CD8-positive, alpha-beta memory T cell (primary cell): ENCODE data around the gene ZNF837. TPM values are rescaled to one million over a fixed set of nuclear protein-coding genes. Genes with fewer than 3 reads are reported as not detected.
"Not testable (repeated sequence)": the region's sequence is repeated elsewhere in the genome, so short reads cannot be mapped to it uniquely, and the experiment has no call there.

Source experiments
- CTCF ChIA-PET: fragments of 350-600 bp; sonication (Branson Sonifier 250); formaldehyde crosslinking; loops from one replicate; lab custom pipeline; 2021; ENCODE audit warnings: antibody characterized with exemption; lab: Charles Lee
- POLR2A ChIA-PET: fragments of 350-600 bp; sonication (Branson Sonifier 250); formaldehyde crosslinking; loops from one replicate; lab custom pipeline; 2021; ENCODE audit warnings: antibody characterized with exemption; lab: Charles Lee
- DNase-seq, 5 donors: peaks; one replicate each; pipeline versions ENCODE4 v3.0.0 to v3.0.0-alpha.2; 2020 to 2022; ENCODE audit warnings: mixed read lengths in 1 of 5
- H3K27ac ChIP-seq: one replicate; pipeline ENCODE4 v1.7.0; 2013; ENCODE audit warnings: low read depth, mild to moderate bottlenecking, low read length, moderate library complexity
- H3K27me3 ChIP-seq: 2 replicates; pipeline ENCODE4 v1.7.0; 2013; ENCODE audit warnings: low read length, mild to moderate bottlenecking; ENCODE audit not compliant: insufficient read depth, poor library complexity, severe bottlenecking
- H3K36me3 ChIP-seq: 2 replicates; pipeline ENCODE4 v1.7.0; 2013; ENCODE audit warnings: mild to moderate bottlenecking, low read length, moderate library complexity; ENCODE audit not compliant: insufficient read depth
- H3K4me1 ChIP-seq: 2 replicates; pipeline ENCODE4 v1.7.0; 2013; ENCODE audit warnings: mild to moderate bottlenecking, low read length, moderate library complexity; ENCODE audit not compliant: insufficient read depth
- H3K4me3 ChIP-seq: 2 replicates; pipeline ENCODE4 v1.7.0; 2013; ENCODE audit warnings: mild to moderate bottlenecking, low read length
- H3K9me3 ChIP-seq: 2 replicates; pipeline ENCODE4 v1.7.0; 2013; ENCODE audit warnings: mild to moderate bottlenecking, low read length
- H3K27ac Mint-ChIP-seq, 8 donors: one replicate each; pipeline ENCODE4 v1.8.0; 2020 to 2021; ENCODE audit warnings: mixed read lengths in 8 of 8, mild to moderate bottlenecking in 6 of 8, inconsistent platforms in 3 of 8, moderate library complexity in 3 of 8
- H3K27me3 Mint-ChIP-seq, 2 donors: one replicate each; pipeline ENCODE4 v1.8.0; 2020 to 2021; ENCODE audit warnings: mixed read lengths in 2 of 2, mild to moderate bottlenecking in 1 of 2, moderate library complexity in 1 of 2
- H3K36me3 Mint-ChIP-seq, 3 donors: one replicate each; pipeline ENCODE4 v1.8.0; 2020 to 2021; ENCODE audit warnings: mixed read lengths in 3 of 3, inconsistent platforms in 1 of 3, mild to moderate bottlenecking in 1 of 3
- H3K4me1 Mint-ChIP-seq, 3 donors: one replicate each; pipeline ENCODE4 v1.8.0; 2020 to 2021; ENCODE audit warnings: mixed read lengths in 3 of 3, inconsistent platforms in 1 of 3, mild to moderate bottlenecking in 1 of 3
- H3K4me3 Mint-ChIP-seq, 7 donors: one replicate each; pipeline ENCODE4 v1.8.0; 2020 to 2021; ENCODE audit warnings: mixed read lengths in 7 of 7, mild to moderate bottlenecking in 6 of 7, moderate library complexity in 4 of 7, inconsistent platforms in 2 of 7
- H3K9me3 Mint-ChIP-seq, 5 donors: one replicate each; pipeline ENCODE4 v1.8.0; 2020 to 2022; ENCODE audit warnings: mixed read lengths in 5 of 5, mild to moderate bottlenecking in 3 of 5, moderate library complexity in 2 of 5, inconsistent platforms in 1 of 5
- polyA plus RNA-seq: library from polyadenylated mRNA; unstranded; fragments of 300-500 nt; fragmentation: Illumina TruSeq; gene quantifications from one replicate; pipeline ENCODE4 v1.2.3, GENCODE V29; 2021
- total RNA-seq, 2 experiments: library from RNA; stranded (reverse); gene quantifications; one replicate each; pipeline ENCODE4 v1.2.3, GENCODE V29; 2021

Gene ZNF837
- total and polyA plus RNA-seq, 3 experiments from 2014 or later = 1.8 to 4.6 (median 2.3) TPM

DNA sequence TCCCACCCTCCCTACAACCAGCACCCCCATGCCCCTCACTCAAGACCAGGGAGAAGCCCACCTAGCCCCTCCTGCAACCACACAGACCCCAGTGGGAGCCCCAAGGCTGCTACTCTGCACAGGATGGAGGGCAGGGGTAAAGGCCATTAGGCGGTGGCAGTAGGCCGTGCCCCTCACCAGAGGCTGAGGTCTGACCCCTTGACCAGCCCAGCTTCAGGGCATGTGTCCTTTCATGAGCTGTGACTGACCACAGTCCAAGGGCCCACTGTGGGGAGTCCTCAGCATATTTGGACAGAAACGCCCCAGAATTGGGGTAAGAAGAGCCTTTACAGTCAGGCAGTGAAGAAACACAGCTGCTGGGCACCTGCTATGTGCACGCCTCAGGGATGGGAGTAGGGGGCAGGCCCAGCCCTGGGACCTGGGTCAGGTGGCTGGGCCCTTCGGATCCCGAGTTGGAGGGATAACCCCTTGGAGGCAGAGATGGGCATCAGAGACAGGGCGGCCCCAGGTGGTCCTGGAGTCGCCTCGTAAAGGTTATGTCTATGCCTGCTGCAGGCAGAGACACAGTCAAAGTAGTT is 4.6 kb upstream of the ZNF837 start:
- H3K27ac ChIP-seq = peak overlapping the region; percentile 95
- Mint-ChIP-seq H3K27me3 (peaks cover 0 to 3% of the 10 kb centered on the region in 2 donors), H3K9me3 (no peaks in the 10 kb centered on the region), H3K27ac (peak overlapping the region; percentile 93 to 98 (median 97)), H3K4me3 (peak overlapping the region; percentile 92 to 97 (median 94)), H3K36me3 (peaks cover 4 to 30% (median 6%) of the 10 kb centered on the region in 3 donors), H3K4me1 (peaks cover 32 to 56% (median 42%) of the 10 kb centered on the region in 3 donors)
- H3K4me3 ChIP-seq = peak overlapping the region; percentile 83
- DNase-seq = no peak
- peaks cover 29% of the 10 kb centered on the region for H3K4me1 ChIP-seq
- no peaks in the 10 kb centered on the region for H3K27me3 ChIP-seq
- ChIA-PET CTCF (no interaction called here), POLR2A (interaction anchor here (1.5 kb wide), 1 partner anchor 23 kb away, joined by 8 read pairs; the partner anchor contains the start of gene ZNF497)
- H3K9me3 ChIP-seq = no peaks in the 10 kb centered on the region
- H3K36me3 ChIP-seq = peaks cover 10% of the 10 kb centered on the region

DNA sequence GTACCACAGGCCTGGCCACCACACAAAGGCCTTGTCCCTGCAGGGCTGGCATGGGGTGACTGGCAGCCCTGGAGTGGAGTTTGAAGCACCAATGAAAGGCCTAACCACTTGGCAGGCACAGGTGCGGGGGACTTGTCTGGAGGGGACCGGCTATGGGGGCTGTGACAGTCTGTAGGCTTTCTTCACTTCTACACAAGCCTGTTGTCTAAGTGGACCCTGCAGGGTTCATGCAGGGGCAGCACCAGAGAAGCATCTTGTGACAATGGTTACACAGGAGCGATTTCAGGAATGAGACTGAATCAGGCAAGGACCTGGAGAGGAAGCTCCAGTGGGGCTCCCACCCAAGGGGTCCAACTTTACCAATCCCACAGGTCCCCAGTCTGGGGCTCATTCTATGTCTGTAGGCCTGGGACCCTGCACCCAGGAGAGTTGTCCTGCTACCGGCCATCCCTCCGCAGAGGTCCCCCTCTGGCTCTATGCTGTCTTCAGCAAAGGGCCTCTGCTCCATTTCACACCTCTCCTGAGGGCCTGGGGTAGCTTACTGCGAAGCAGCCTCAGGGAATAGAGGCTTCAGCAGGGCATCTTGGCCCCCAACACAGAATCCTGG is 2.3 kb upstream of the ZNF837 start:
- H3K4me1 ChIP-seq = peaks cover 37% of the 10 kb centered on the region
- DNase-seq = no peak
- Mint-ChIP-seq H3K4me1 (peaks cover 32 to 58% (median 43%) of the 10 kb centered on the region in 3 donors), H3K27me3 (peaks cover 0 to 3% of the 10 kb centered on the region in 2 donors), H3K9me3 (no peaks in the 10 kb centered on the region), H3K27ac (peak overlapping the region in 7 of 8 donors; percentile 21 to 95 (median 77)), H3K36me3 (peaks cover 0 to 18% (median 0%) of the 10 kb centered on the region in 3 donors), H3K4me3 (peak overlapping the region in 4 of 7 donors; percentile 45 to 93 (median 63))
- ChIA-PET POLR2A (no interaction called here), CTCF (no interaction called here)
- H3K27ac ChIP-seq = no peak overlapping the region
- no peak overlapping the region for H3K4me3 ChIP-seq
- no peaks in the 10 kb centered on the region for H3K9me3 ChIP-seq
- H3K36me3 ChIP-seq = peaks cover under 1% of the 10 kb centered on the region
- no peaks in the 10 kb centered on the region for H3K27me3 ChIP-seq

DNA sequence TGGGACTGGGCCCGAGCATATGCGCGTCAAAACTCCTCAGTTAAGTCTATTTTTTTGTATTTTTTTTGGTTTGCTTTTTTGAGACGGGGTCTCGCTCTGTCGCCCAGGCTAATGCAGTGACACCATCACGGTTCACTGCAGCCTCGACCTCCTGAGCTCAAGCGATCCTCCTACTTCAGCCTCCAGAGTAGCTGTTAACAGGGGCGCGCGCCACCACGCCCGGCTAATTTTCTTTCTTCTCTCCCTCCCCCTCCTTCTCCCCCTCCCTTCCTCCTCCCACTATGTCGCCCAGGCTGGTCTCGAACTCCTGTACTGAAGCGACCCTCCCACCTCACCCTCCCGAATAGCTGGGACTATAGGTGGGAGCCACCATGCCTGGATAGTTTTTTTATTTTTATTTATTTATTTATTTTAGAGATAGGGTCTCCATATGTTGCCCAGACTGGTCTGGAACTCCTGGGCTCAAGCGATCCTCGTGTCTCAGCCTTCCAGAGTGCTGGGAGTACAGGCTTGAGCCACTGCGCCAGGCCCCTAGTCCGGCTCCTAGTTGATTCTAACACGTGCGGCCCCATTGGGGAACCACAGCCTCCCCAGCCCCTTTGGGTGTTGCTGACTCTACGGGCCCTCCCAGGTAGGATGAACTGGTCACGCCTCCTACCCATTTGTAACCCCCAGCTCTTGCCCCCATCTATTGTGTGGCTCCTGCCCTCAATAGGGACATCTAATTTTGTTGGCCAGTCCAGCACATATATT is 806 bp upstream of the ZNF837 start:
- Histone ChIP-seq H3K9me3 (no peaks in the 10 kb centered on the region), H3K4me3 (peak overlapping the region; percentile 55), H3K36me3 (no peaks in the 10 kb centered on the region), H3K27ac (peak overlapping the region; percentile 80), H3K27me3 (no peaks in the 10 kb centered on the region), H3K4me1 (peaks cover 30% of the 10 kb centered on the region)
- Mint-ChIP-seq H3K27me3 (peaks cover 0 to 1% of the 10 kb centered on the region in 2 donors), H3K4me1 (peaks cover 17 to 44% (median 29%) of the 10 kb centered on the region in 3 donors), H3K27ac (peak overlapping the region; percentile 93 to 99 (median 96)), H3K9me3 (no peaks in the 10 kb centered on the region), H3K4me3 (peak overlapping the region; percentile 87 to 98 (median 93)), H3K36me3 (peaks cover 0 to 6% (median 0%) of the 10 kb centered on the region in 3 donors)
- ChIA-PET CTCF (interaction anchor here (1.1 kb wide), 1 partner anchor 19 kb away, joined by 3 read pairs; the partner anchor contains the start of gene ZNF497), POLR2A (interaction anchor here (0.5 to 1.4 kb wide), 4 partner anchors 19 to 803 kb away, joined by 3 to 11 read pairs (median 3); partner anchors contain the start of genes ZNF416, ZNF497 and ZNF584)
- no peak for DNase-seq

DNA sequence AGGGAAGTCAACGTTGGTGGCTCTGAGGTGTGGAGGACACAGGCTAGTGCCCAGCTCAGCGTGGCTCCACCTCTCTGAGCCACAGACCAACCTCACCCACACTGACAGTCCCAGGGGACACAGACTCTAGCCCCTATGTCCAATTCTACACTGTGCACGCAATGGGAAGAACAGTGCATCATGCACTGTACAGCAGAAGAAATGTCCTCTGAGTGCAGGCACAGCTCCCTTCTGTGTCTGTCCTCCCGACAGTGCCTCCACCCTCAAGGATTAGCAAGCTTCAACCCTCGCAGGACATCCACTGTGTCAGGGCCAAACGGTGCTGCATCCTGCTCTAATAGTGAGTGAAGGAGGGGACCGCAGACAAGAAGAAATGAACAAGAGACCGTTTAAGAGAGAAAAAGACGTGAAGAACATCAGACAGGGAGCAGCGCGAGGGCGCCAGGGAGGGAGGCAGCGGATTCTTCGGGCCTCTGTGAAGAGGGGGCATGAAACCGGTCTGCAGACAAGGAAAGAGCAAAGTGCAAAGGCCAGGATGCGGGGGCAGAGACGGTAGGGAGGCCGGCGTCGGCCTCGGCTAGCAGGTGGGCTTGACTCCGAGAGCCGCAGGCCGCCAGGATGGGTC is 681 bp downstream of the ZNF837 start:
- Mint-ChIP-seq H3K4me3 (peak overlapping the region; percentile 87 to 98 (median 93)), H3K27me3 (no peaks in the 10 kb centered on the region), H3K4me1 (peaks cover 17 to 33% (median 21%) of the 10 kb centered on the region in 3 donors), H3K36me3 (peaks cover 0 to 4% (median 0%) of the 10 kb centered on the region in 3 donors), H3K9me3 (no peaks in the 10 kb centered on the region), H3K27ac (peak overlapping the region; percentile 92 to 100 (median 97))
- H3K36me3 ChIP-seq = no peaks in the 10 kb centered on the region
- CTCF ChIA-PET = interaction anchor here (1.0 to 1.5 kb wide), 2 partner anchors 17 to 28 kb away, joined by 3 to 5 read pairs; partner anchors contain the start of genes ZNF497 and ZNF584
- POLR2A ChIA-PET = interaction anchor here (1.2 kb wide), 1 partner anchor 17 kb away, joined by 9 read pairs; the partner anchor contains the start of gene ZNF497
- peak overlapping the region; percentile 70 for H3K4me3 ChIP-seq
- H3K4me1 ChIP-seq = peaks cover 18% of the 10 kb centered on the region
- H3K9me3 ChIP-seq = no peaks in the 10 kb centered on the region
- H3K27ac ChIP-seq = peak overlapping the region; percentile 83
- H3K27me3 ChIP-seq = no peaks in the 10 kb centered on the region
- DNase-seq = no peak

DNA sequence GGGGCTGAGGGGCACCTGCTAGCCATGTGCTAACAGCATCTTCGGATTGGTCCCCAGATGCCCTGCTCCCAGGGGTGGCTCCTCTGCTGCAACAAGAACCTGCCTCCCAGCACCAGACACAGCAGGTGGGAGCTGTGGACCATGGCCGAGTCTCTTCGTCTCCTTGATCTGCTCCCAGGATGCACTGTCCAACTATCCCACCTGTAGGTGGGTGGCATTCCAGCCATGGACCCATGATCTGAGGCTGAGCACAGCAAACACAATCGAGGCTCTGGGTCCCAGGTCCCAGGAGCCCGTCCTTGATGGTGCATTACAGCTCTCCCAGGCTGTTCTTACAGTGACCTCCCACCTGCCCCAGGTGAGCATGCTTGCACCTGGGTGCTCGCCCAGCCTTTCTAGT is 1.6 kb downstream of the ZNF837 start:
- POLR2A ChIA-PET = interaction anchor here (1.2 kb wide), 1 partner anchor 16 kb away, joined by 9 read pairs; the partner anchor contains the start of gene ZNF497

DNA sequence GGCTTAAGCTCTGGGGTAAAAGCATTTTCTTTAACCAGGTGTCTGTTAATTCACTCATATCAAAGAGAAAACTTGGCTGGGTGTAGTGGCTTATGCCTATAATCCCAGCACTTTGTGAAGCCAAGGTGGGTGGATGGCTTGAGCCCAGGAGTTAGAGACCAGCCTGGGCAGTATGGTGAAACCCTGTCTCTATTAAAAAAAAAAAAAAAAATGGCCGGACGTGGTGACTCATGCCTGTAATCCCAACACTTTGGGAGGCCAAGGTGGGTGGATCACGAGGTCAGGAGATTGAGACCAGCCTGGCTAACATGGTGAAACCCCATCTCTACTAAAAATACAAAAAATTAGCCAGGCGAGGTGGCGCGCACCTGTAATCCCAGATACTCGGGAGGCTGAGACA is 4.1 kb downstream of the ZNF837 start:
- H3K9me3 Mint-ChIP-seq, DNase-seq, H3K4me3 ChIP-seq, H3K27me3 ChIP-seq, H3K4me3 Mint-ChIP-seq, H3K36me3 ChIP-seq, H3K9me3 ChIP-seq, H3K36me3 Mint-ChIP-seq, CTCF ChIA-PET, H3K27me3 Mint-ChIP-seq, H3K27ac ChIP-seq: not testable (repeated sequence)
- H3K4me1 Mint-ChIP-seq = peaks cover 12 to 22% (median 15%) of the 10 kb centered on the region in 3 donors
- POLR2A ChIA-PET = interaction anchor here (0.9 kb wide), 1 partner anchor 29 kb away, joined by 3 read pairs; no protein-coding TSS in a partner anchor
- H3K27ac Mint-ChIP-seq = peak overlapping the region in 2 of 8 donors; percentile 19 to 69
- peaks cover 12% of the 10 kb centered on the region for H3K4me1 ChIP-seq

More for the DNA sequence above, 1.6 kb downstream of the ZNF837 start:
- DNase-seq = no peak
- no peaks in the 10 kb centered on the region for H3K36me3 ChIP-seq
- peaks cover 18% of the 10 kb centered on the region for H3K4me1 ChIP-seq
- Mint-ChIP-seq H3K27ac (peak overlapping the region in 7 of 8 donors; percentile 92 to 99 (median 96)), H3K4me1 (peaks cover 17 to 31% (median 21%) of the 10 kb centered on the region in 3 donors), H3K27me3 (no peaks in the 10 kb centered on the region), H3K4me3 (peak overlapping the region; percentile 61 to 94 (median 87)), H3K9me3 (no peaks in the 10 kb centered on the region), H3K36me3 (peaks cover 0 to 4% (median 0%) of the 10 kb centered on the region in 3 donors)
- CTCF ChIA-PET = interaction anchor here (1.0 to 1.5 kb wide), 2 partner anchors 16 to 29 kb away, joined by 3 to 5 read pairs; partner anchors contain the start of genes ZNF497 and ZNF584
- H3K27me3 ChIP-seq = no peaks in the 10 kb centered on the region
- H3K4me3 ChIP-seq = no peak overlapping the region
- no peak overlapping the region for H3K27ac ChIP-seq
- H3K9me3 ChIP-seq = no peaks in the 10 kb centered on the region

DNA sequence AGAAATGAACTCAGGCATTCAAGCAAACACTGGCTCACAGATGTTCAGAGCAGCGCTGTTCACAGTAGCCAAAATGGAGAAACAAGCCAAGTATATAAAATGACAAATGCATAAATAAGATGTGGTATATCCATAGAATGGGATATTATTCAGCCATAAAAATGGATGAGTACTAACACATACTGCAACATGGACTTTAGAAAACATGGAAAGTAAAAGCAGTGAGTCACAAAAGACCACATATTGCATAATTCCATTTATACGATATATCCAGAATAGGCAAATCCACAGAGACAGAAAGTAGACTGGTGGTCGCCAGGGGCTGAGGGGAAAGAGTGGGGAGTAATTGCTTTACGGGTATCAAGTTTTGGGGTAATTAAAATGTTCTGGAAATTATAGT is 6.6 kb downstream of the ZNF837 start:
- H3K27ac ChIP-seq = no peak overlapping the region
- H3K9me3 ChIP-seq = no peaks in the 10 kb centered on the region
- Mint-ChIP-seq H3K27me3 (no peaks in the 10 kb centered on the region), H3K9me3 (no peaks in the 10 kb centered on the region), H3K36me3 (no peaks in the 10 kb centered on the region), H3K4me1 (peaks cover 0 to 4% (median 0%) of the 10 kb centered on the region in 3 donors), H3K4me3 (peak overlapping the region in 1 of 7 donors; percentile 34), H3K27ac (peak overlapping the region in 1 of 8 donors; percentile 67)
- ChIA-PET CTCF (interaction anchor here (0.9 kb wide), 1 partner anchor 11 kb away, joined by 3 read pairs; the partner anchor contains the start of gene ZNF497), POLR2A (no interaction called here)
- DNase-seq = no peak
- H3K4me3 ChIP-seq = no peak overlapping the region
- peaks cover under 1% of the 10 kb centered on the region for H3K4me1 ChIP-seq
- no peaks in the 10 kb centered on the region for H3K27me3 ChIP-seq
- H3K36me3 ChIP-seq = no peaks in the 10 kb centered on the region
